Right lobe of liver (tissue), 6 donors: ENCODE data around the gene ARIH1. TPM values are rescaled to one million over a fixed set of nuclear protein-coding genes. Genes with fewer than 3 reads are reported as not detected.

Experiments
- ATAC-seq, 4 donors: fragments of 200-7000 bp; cut with Tn5 transposase; one replicate each; pipeline ENCODE4 v1.9.1; 2020; ENCODE audit warnings: mild to moderate bottlenecking in 4 of 4, moderate library complexity in 4 of 4
- DNase-seq, 3 donors: peaks; one replicate each; pipeline ENCODE4 v3.0.0-alpha.2; 2020
- H3K27ac ChIP-seq, 3 donors: fragments of 200-600 bp; one replicate each; pipeline ENCODE4 v1.8.0; 2022
- H3K27me3 ChIP-seq, 2 donors: fragments of 200-600 bp; one replicate each; pipeline ENCODE4 v1.8.0; 2022
- H3K36me3 ChIP-seq, 4 donors: fragments of 200-600 bp; sonication (generic) in 1 of 4; one replicate each; pipeline versions ENCODE4 v1.5.1 to v1.8.0; 2017 to 2022; ENCODE audit warnings: control low read depth in 1 of 4
- H3K4me1 ChIP-seq, 4 donors: fragments of 200-600 bp; sonication (generic) in 1 of 4; one replicate each; pipeline versions ENCODE4 v1.5.1 to v1.8.0; 2017 to 2022; ENCODE audit warnings: control low read depth in 1 of 4
- H3K4me3 ChIP-seq, 3 donors: fragments of 200-600 bp; one replicate each; pipeline ENCODE4 v1.8.0; 2022
- H3K9me3 ChIP-seq, 4 donors: fragments of 200-600 bp; sonication (generic) in 1 of 4; one replicate each; pipeline versions ENCODE4 v1.5.1 to v1.8.0; 2017 to 2022; ENCODE audit warnings: control low read depth in 1 of 4
- POLR2A ChIP-seq: fragments of 450-650 bp; IDR thresholded peaks from one replicate; pipeline ENCODE4 v1.6.1; 2017; ENCODE audit warnings: antibody characterized with exemption, mild to moderate bottlenecking
- WGBS: methylation state at CpG from one replicate; pipeline ENCODE4 v1.1.6; 2018; ENCODE audit warnings: low coverage, low lambda C conversion rate; ENCODE audit not compliant: insufficient coverage; ENCODE audit errors: missing lambda C conversion rate; 5-methylcytosine and 5-hydroxymethylcytosine counted together
- intact Hi-C, 2 donors: fragments of 100-400 bp; cut with DNase I; formaldehyde crosslinking; loops; one replicate each; pipeline versions ENCODE4 v1.11.2 to v1.14.1; 2022
- total RNA-seq, 6 experiments: library from RNA; depleted of rRNA in 2 of 6; stranded (reverse); fragments of >200 nt in 2 of 6; fragmentation: NEBNext Ultra II Directional in 3 of 6; extraction: Animal tissue kit (Norgen Biotek cat#: 25700) in 3 of 6; gene quantifications; one replicate each; pipeline versions ENCODE4 v1.1.0 to v1.2.4, GENCODE V29; 2016 to 2023
- TF ChIP-seq, protein P1 (sequence below), 4 donors: fragments of 200-600 bp in 3 of 4; fragments of 450-650 bp in 1 of 4; IDR thresholded peaks; one replicate each; pipeline versions ENCODE4 v1.5.1 to v1.8.0; 2016 to 2022; ENCODE audit warnings: antibody characterized with exemption in 4 of 4, mild to moderate bottlenecking in 2 of 4
- donor health status: DM: no; HTN: yes; CAD: no.
- donor health status: DM: no; HTN: no; CAD: no.
- donor health status: DM: no; HTN: no; CAD: no.
- donor health status: DM: no; HTN: yes; CAD: no.
- donor health status: DM: no; HTN: yes; CAD: no.

ARIH1 gene
- total RNA-seq, 6 experiments from 2014 or later, result 19.3 to 84.7 (median 69.9) TPM

DNA sequence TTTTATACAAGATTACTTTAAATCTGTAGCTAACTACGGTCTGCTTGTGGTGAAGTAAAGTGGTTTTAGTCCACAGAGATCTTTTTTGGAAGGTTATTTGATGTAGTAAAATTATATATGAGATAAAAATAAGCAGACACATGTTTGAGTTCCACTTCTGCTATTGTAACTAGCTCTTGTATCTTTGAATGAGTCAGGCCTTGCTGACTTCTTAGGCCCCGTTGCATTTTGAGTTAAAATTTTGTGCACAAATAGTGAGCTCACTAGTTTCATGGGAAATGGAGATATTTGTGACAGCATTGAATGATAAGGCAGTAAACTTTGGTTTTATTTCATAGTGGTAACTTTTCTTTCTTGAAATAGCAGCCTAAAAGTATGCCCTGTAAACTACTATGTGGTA lies 42.6 kb downstream of the ARIH1 start:
- TF ChIP-seq POLR2A, result no peak
- TF ChIP-seq, protein P1, sequence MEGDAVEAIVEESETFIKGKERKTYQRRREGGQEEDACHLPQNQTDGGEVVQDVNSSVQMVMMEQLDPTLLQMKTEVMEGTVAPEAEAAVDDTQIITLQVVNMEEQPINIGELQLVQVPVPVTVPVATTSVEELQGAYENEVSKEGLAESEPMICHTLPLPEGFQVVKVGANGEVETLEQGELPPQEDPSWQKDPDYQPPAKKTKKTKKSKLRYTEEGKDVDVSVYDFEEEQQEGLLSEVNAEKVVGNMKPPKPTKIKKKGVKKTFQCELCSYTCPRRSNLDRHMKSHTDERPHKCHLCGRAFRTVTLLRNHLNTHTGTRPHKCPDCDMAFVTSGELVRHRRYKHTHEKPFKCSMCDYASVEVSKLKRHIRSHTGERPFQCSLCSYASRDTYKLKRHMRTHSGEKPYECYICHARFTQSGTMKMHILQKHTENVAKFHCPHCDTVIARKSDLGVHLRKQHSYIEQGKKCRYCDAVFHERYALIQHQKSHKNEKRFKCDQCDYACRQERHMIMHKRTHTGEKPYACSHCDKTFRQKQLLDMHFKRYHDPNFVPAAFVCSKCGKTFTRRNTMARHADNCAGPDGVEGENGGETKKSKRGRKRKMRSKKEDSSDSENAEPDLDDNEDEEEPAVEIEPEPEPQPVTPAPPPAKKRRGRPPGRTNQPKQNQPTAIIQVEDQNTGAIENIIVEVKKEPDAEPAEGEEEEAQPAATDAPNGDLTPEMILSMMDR (IDR thresholded peaks at IDR 0.05), result no peak
- intact Hi-C loops, result no loop called here
- H3K27ac ChIP-seq, result no peak overlapping the region
- no peak for DNase-seq
- no peak overlapping the region for H3K4me3 ChIP-seq
- no peak for ATAC-seq
- peaks cover 0 to 7% (median 0%) of the 10 kb centered on the region in 4 donors for H3K4me1 ChIP-seq
- H3K27me3 ChIP-seq, result no peaks in the 10 kb centered on the region
- WGBS, result 73% methylated on average over 2 of the region's 2 CpGs
- no peaks in the 10 kb centered on the region for H3K36me3 ChIP-seq
- H3K9me3 ChIP-seq, result no peaks in the 10 kb centered on the region

DNA sequence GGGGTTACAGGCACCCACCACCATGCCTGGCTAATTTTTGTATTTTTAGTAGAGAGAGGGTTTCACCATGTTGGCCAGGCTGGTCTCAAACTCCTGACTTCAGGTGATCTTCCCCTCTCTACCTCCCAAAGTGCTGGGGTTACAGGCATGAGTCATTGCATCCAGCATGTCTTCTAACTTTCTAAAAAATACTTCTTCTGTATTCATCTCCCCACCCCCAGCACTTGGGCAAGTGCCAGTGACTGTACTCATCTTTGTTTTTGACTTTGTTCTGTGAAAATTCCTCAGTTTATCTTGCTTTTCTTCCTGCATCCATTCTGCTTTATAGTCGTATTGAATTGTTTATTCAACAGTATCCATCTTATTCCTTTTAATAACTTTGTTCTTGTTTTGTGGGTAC lies 47.6 kb downstream of the ARIH1 start:
- Histone ChIP-seq H3K9me3 (no peaks in the 10 kb centered on the region), H3K36me3 (no peaks in the 10 kb centered on the region), H3K4me1 (no peaks in the 10 kb centered on the region), H3K27me3 (no peaks in the 10 kb centered on the region), H3K27ac (no peak overlapping the region), H3K4me3 (no peak overlapping the region)
- intact Hi-C loops, result no loop called here
- TF ChIP-seq POLR2A, result no peak
- TF ChIP-seq, protein P1 (IDR thresholded peaks at IDR 0.05), result no peak
- ATAC-seq, result no peak
- WGBS, result 59% methylated on average over 1 of the region's 1 CpG
- no peak for DNase-seq

DNA sequence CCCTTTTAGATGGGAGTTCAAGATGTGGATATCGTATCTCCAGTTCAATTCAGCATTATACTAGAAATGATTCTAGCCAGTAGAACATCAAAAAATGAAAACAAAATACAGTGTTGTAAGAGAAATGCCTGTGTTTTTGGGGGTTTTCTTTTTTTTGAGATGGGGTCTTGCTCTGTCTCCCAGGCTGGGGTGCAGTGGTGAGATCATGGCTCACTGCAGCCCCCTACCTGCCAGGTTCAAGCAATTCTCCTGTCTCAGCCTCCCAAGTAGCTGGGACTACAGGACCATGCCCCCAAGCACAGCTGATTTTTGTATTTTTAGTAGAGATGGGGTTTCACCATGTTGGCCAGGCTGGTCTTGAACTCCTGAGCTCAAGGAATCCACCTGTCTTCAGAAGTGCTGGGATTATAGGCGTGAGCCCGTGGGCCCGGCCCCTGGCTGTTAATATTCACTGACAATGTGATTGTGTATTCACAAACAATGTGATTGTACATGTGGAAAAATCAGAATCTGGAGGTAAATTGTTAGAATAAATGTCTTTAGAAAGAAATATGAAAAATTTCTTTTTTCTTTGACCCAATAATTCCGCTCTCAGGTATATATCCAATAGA lies 59.0 kb downstream of the ARIH1 start:
- Histone ChIP-seq H3K9me3 (no peaks in the 10 kb centered on the region), H3K36me3 (no peaks in the 10 kb centered on the region), H3K4me1 (no peaks in the 10 kb centered on the region), H3K27ac (no peak overlapping the region), H3K27me3 (no peaks in the 10 kb centered on the region), H3K4me3 (no peak overlapping the region)
- intact Hi-C loops, result no loop called here
- 98% methylated on average over 5 of the region's 5 CpGs for whole genome bisulfite sequencing
- no peak for DNase-seq
- ATAC-seq, result peak; percentile 30 to 49 (median 39)
- TF ChIP-seq, protein P1 (IDR thresholded peaks at IDR 0.05), result peak in 3 of 4 donors; percentile 37 to 50 (median 46)
- no peak for TF ChIP-seq POLR2A

DNA sequence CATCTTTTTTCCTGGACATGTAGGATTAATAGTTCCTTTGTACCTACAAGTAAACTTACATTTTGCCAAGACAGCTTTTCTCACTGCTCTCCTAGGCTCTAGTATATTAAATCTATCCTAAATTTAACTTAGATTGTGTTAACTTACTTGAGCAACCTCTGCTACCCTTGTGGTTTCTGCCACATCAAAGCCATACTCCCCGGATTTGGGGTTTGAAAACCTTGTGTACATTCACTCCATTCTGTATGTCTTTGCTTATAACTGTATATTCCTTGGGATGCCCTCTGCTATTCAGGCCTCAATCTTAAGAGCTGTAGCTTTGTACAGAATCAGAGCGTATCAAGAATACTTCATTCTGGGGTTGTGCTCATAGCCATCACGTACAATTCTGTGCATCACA lies 60.4 kb downstream of the ARIH1 start:
- Histone ChIP-seq H3K27me3 (no peaks in the 10 kb centered on the region), H3K27ac (no peak overlapping the region), H3K36me3 (no peaks in the 10 kb centered on the region), H3K4me1 (no peaks in the 10 kb centered on the region), H3K9me3 (no peaks in the 10 kb centered on the region), H3K4me3 (no peak overlapping the region)
- no peak for ATAC-seq
- 79% methylated on average over 3 of the region's 3 CpGs for WGBS
- DNase-seq, result no peak
- no peak for TF ChIP-seq POLR2A
- TF ChIP-seq, protein P1 (IDR thresholded peaks at IDR 0.05), result no peak
- intact Hi-C loops, result no loop called here
